Measurements from ENCODE around the gene AK9. TPM values are rescaled to one million over a fixed set of nuclear protein-coding genes. Genes with fewer than 3 reads are reported as not detected.

AK9 gene
- total and polyA plus RNA-seq, 4 donors, result 1.1 to 5.3 (median 3.8) TPM

- H3K4me1 ChIP-seq (ENCODE audit: control insufficient read depth in 4 of 4, insufficient read depth in 4 of 4, low read length in 3 of 4), result peaks cover 8 to 19% (median 16%) of the 10 kb centered on the region in 4 donors
Measured at GRCh38 chr6:109455437-109456110, 235.4 kb downstream of the AK9 start, which contains the start of gene MICAL1. TSS of gene MICAL1 (minus strand) at chr6:109455772. CDS start at chr6:109454196, 1,576 bp downstream.

DNA sequence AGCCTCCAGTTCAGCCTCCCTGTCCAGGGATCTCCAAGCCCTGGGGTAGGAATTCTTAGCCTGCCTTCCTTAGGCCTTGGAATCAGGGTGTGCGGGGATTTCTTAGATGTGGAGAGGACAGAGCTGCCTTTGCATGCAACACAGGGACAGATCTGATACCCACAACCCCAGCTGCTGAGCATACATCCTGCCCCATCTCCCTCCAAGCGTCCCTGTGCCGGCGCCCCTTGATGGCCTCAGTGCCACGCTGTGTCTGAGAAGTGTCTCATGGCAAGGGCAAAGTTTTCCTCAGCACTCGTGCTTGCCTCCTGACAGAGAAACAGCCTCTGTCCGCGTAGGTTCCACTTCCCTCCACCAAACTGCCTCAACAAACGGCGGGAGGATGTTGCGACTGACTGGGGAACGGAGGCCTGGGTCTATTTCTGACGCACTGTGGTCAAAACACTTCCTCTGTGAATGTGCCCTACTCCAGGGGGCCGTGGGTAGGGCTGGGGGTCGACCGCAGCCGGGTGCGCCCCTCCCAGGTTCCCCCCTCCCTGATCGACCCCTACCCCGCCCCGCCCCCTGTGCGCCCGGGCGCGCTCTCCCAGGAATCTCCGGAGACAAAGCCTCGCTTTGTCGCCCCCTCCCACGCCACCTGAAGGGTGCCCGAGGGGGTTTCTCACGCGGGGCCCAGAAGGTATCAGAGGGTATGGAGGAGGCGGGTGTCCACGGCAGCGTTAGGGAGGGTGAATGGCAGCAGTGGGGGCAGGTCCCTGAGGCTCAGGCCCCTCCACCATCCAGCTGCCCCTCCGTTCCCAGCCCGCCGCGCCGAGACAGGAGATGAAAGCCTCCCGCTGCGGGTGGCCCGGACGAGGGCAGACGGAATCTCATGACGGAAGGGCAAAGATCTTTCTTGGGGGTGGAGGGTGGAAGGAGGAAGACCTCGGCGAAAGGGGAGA lies 236.2 kb downstream of the AK9 start:
- DNase-seq (ENCODE audit: low spot score), result no peak
- 15% methylated on average over 48 of the region's 48 CpGs for WGBS
- no peaks in the 10 kb centered on the region for H3K9me3 ChIP-seq (ENCODE audit: control insufficient read depth in 4 of 4, low read length in 3 of 4)
- peak overlapping the region in 2 of 3 donors; percentile 73 to 74 for H3K4me3 ChIP-seq (ENCODE audit: low read depth in 1 of 3, low read length in 3 of 3)
- no peaks in the 10 kb centered on the region for H3K36me3 ChIP-seq (ENCODE audit: control insufficient read depth in 4 of 4, insufficient read depth in 3 of 4, low read depth in 1 of 4, low read length in 3 of 4)
- H3K27ac ChIP-seq (ENCODE audit: low read depth in 1 of 2, low read length in 2 of 2), result peak overlapping the region; percentile 71 to 74
- peaks cover 8 to 19% (median 16%) of the 10 kb centered on the region in 4 donors for H3K4me1 ChIP-seq (ENCODE audit: control insufficient read depth in 4 of 4, insufficient read depth in 4 of 4, low read length in 3 of 4)
- TF ChIP-seq FOXA2 (IDR thresholded peaks at IDR 0.05), result no peak
- TF ChIP-seq NR2F2 (IDR thresholded peaks at IDR 0.05), result no peak
- TF ChIP-seq SP1 (IDR thresholded peaks at IDR 0.05), result no peak
- TF ChIP-seq RXRA (IDR thresholded peaks at IDR 0.05), result no peak
- TF ChIP-seq, protein P1, sequence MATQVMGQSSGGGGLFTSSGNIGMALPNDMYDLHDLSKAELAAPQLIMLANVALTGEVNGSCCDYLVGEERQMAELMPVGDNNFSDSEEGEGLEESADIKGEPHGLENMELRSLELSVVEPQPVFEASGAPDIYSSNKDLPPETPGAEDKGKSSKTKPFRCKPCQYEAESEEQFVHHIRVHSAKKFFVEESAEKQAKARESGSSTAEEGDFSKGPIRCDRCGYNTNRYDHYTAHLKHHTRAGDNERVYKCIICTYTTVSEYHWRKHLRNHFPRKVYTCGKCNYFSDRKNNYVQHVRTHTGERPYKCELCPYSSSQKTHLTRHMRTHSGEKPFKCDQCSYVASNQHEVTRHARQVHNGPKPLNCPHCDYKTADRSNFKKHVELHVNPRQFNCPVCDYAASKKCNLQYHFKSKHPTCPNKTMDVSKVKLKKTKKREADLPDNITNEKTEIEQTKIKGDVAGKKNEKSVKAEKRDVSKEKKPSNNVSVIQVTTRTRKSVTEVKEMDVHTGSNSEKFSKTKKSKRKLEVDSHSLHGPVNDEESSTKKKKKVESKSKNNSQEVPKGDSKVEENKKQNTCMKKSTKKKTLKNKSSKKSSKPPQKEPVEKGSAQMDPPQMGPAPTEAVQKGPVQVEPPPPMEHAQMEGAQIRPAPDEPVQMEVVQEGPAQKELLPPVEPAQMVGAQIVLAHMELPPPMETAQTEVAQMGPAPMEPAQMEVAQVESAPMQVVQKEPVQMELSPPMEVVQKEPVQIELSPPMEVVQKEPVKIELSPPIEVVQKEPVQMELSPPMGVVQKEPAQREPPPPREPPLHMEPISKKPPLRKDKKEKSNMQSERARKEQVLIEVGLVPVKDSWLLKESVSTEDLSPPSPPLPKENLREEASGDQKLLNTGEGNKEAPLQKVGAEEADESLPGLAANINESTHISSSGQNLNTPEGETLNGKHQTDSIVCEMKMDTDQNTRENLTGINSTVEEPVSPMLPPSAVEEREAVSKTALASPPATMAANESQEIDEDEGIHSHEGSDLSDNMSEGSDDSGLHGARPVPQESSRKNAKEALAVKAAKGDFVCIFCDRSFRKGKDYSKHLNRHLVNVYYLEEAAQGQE (IDR thresholded peaks at IDR 0.05), result no peak
- no peak for TF ChIP-seq CTCF (IDR thresholded peaks at IDR 0.05; ENCODE audit: low read depth, low read length, missing input control)
- TF ChIP-seq FOXA1 (IDR thresholded peaks at IDR 0.05), result no peak
- no peak for TF ChIP-seq YY1 (IDR thresholded peaks at IDR 0.05)
- no peak for TF ChIP-seq MAX (IDR thresholded peaks at IDR 0.05)
- H3K27me3 ChIP-seq (ENCODE audit: control insufficient read depth in 4 of 4, insufficient read depth in 4 of 4, low read length in 3 of 4), result no peaks in the 10 kb centered on the region
- H3K9ac ChIP-seq (ENCODE audit: low read depth in 1 of 2, low read length in 2 of 2), result peak overlapping the region in 1 of 2 donors; percentile 37

More at GRCh38 chr6:109455437-109456110, 235.4 kb downstream of the AK9 start, which contains the start of gene MICAL1:
- peak within 1 kb of the TSS in 1 of 2 donors; percentile 37 for H3K9ac ChIP-seq (ENCODE audit: low read depth in 1 of 2, low read length in 2 of 2)
- peak; percentile 68 for DNase-seq (ENCODE audit: low spot score)
- no peaks in the 10 kb centered on the region for H3K9me3 ChIP-seq (ENCODE audit: control insufficient read depth in 4 of 4, low read length in 3 of 4)
- no peaks in the 10 kb centered on the region for H3K27me3 ChIP-seq (ENCODE audit: control insufficient read depth in 4 of 4, insufficient read depth in 4 of 4, low read length in 3 of 4)
- H3K36me3 ChIP-seq (ENCODE audit: control insufficient read depth in 4 of 4, insufficient read depth in 3 of 4, low read depth in 1 of 4, low read length in 3 of 4), result no peaks in the 10 kb centered on the region
- H3K27ac ChIP-seq (ENCODE audit: low read depth in 1 of 2, low read length in 2 of 2), result peak within 1 kb of the TSS; percentile 71 to 74
- no peak for TF ChIP-seq NR2F2 (IDR thresholded peaks at IDR 0.05)
- peak; percentile 19 for TF ChIP-seq CTCF (IDR thresholded peaks at IDR 0.05; ENCODE audit: low read depth, low read length, missing input control)
- WGBS, result 1% methylated on average over 70 of the region's 70 CpGs
- peak within 1 kb of the TSS; percentile 27 to 74 (median 73) for H3K4me3 ChIP-seq (ENCODE audit: low read depth in 1 of 3, low read length in 3 of 3)
